ENCODE data around the gene TEX10.

- TF ChIP-seq, protein P1, sequence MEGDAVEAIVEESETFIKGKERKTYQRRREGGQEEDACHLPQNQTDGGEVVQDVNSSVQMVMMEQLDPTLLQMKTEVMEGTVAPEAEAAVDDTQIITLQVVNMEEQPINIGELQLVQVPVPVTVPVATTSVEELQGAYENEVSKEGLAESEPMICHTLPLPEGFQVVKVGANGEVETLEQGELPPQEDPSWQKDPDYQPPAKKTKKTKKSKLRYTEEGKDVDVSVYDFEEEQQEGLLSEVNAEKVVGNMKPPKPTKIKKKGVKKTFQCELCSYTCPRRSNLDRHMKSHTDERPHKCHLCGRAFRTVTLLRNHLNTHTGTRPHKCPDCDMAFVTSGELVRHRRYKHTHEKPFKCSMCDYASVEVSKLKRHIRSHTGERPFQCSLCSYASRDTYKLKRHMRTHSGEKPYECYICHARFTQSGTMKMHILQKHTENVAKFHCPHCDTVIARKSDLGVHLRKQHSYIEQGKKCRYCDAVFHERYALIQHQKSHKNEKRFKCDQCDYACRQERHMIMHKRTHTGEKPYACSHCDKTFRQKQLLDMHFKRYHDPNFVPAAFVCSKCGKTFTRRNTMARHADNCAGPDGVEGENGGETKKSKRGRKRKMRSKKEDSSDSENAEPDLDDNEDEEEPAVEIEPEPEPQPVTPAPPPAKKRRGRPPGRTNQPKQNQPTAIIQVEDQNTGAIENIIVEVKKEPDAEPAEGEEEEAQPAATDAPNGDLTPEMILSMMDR (IDR thresholded peaks at IDR 0.05): no peak
- TF ChIP-seq POLR2A (IDR thresholded peaks at IDR 0.05): no peak
These were observed 56.3 kb downstream of the TEX10 start for GRCh38 chr9:100296407-100296806.

Data from body of pancreas (tissue), 4 donors.